WTC11 (cell line): Measurements from ENCODE around the gene TREH. TPM values are rescaled to one million over a fixed set of nuclear protein-coding genes. Genes with fewer than 3 reads are reported as not detected.

Experiments
- CBFB ChIP-seq: sonication (generic); formaldehyde crosslinking; IDR thresholded peaks from 2 replicates; pipeline ENCODE4 v1.8.1; 2022; ENCODE audit warnings: mild to moderate bottlenecking, low read depth, missing genetic modification reagents
- GRHL2 ChIP-seq: fragments of 250-450 bp; sonication (Bioruptor Pico); IDR thresholded peaks from 2 replicates; pipeline ENCODE4 v1.8.0; 2022; ENCODE audit warnings: mild to moderate bottlenecking, moderate library complexity; ENCODE audit not compliant: insufficient replicate concordance, severe bottlenecking
- GTF2I ChIP-seq: fragments of 250-450 bp; sonication (Bioruptor Pico); conservative IDR thresholded peaks from 2 replicates; pipeline ENCODE4 v1.4.0; 2021; ENCODE audit warnings: mild to moderate bottlenecking
- HMGA2 ChIP-seq: fragments of 250-450 bp; sonication (Bioruptor Pico); IDR thresholded peaks from 2 replicates; pipeline ENCODE4 v1.4.0; 2021; ENCODE audit warnings: mild to moderate bottlenecking, moderate library complexity
- JUN ChIP-seq: sonication (generic); formaldehyde crosslinking; IDR thresholded peaks from 2 replicates; pipeline ENCODE4 v1.8.0; 2023; ENCODE audit warnings: mild to moderate bottlenecking, missing genetic modification reagents
- MYBL2 ChIP-seq: sonication (generic); formaldehyde crosslinking; IDR thresholded peaks from 2 replicates; pipeline ENCODE4 v1.8.1; 2023; ENCODE audit warnings: mild to moderate bottlenecking, moderate library complexity, missing genetic modification reagents
- NR1H2 ChIP-seq: sonication (generic); formaldehyde crosslinking; IDR thresholded peaks from 2 replicates; pipeline ENCODE4 v1.9.0; 2021; ENCODE audit warnings: mild to moderate bottlenecking, moderate library complexity, missing genetic modification reagents
- ZBTB21 ChIP-seq: sonication (generic); formaldehyde crosslinking; IDR thresholded peaks from 2 replicates; pipeline ENCODE4 v1.8.1; 2023; ENCODE audit warnings: mild to moderate bottlenecking, missing genetic modification reagents, borderline replicate concordance
- ZNF263 ChIP-seq: sonication (generic); formaldehyde crosslinking; IDR thresholded peaks from 2 replicates; pipeline ENCODE4 v1.8.1; 2022; ENCODE audit warnings: low read depth, mild to moderate bottlenecking, moderate library complexity, missing genetic modification reagents
- total RNA-seq: library from RNA; stranded (reverse); gene quantifications from 3 replicates; pipeline ENCODE4 v1.2.3, GENCODE V29; 2021
- TF ChIP-seq, protein P1 (sequence below): sonication (generic); formaldehyde crosslinking; IDR thresholded peaks from 2 replicates; pipeline ENCODE4 v1.8.0; 2022; ENCODE audit warnings: mild to moderate bottlenecking, missing genetic modification reagents
- TF ChIP-seq, protein P2 (sequence below): sonication (generic); formaldehyde crosslinking; IDR thresholded peaks from 2 replicates; pipeline ENCODE4 v1.8.1; 2023; ENCODE audit warnings: mild to moderate bottlenecking, missing genetic modification reagents
- TF ChIP-seq, protein P3 (sequence below): sonication (generic); formaldehyde crosslinking; IDR thresholded peaks from 2 replicates; pipeline ENCODE4 v1.8.0; 2022; ENCODE audit warnings: mild to moderate bottlenecking, missing genetic modification reagents
- TF ChIP-seq, protein P4 (sequence below): sonication (generic); formaldehyde crosslinking; IDR thresholded peaks from 2 replicates; pipeline ENCODE4 v1.8.0; 2022; ENCODE audit warnings: mild to moderate bottlenecking, missing genetic modification reagents
- TF ChIP-seq, protein P5 (sequence below): sonication (generic); formaldehyde crosslinking; IDR thresholded peaks from 2 replicates; pipeline ENCODE4 v1.8.1; 2022; ENCODE audit warnings: missing genetic modification reagents, borderline replicate concordance
- TF ChIP-seq, protein P6 (sequence below): fragments of 250-450 bp; sonication (Bioruptor Pico); IDR thresholded peaks from 2 replicates; pipeline ENCODE4 v1.8.0; 2021; ENCODE audit warnings: mild to moderate bottlenecking
- TF ChIP-seq, protein P7 (sequence below): sonication (generic); formaldehyde crosslinking; IDR thresholded peaks from 2 replicates; pipeline ENCODE4 v1.8.1; 2023; ENCODE audit warnings: mild to moderate bottlenecking, missing genetic modification reagents

The TREH gene
- total RNA-seq, 1 experiment from 2014 or later = not detected

DNA sequence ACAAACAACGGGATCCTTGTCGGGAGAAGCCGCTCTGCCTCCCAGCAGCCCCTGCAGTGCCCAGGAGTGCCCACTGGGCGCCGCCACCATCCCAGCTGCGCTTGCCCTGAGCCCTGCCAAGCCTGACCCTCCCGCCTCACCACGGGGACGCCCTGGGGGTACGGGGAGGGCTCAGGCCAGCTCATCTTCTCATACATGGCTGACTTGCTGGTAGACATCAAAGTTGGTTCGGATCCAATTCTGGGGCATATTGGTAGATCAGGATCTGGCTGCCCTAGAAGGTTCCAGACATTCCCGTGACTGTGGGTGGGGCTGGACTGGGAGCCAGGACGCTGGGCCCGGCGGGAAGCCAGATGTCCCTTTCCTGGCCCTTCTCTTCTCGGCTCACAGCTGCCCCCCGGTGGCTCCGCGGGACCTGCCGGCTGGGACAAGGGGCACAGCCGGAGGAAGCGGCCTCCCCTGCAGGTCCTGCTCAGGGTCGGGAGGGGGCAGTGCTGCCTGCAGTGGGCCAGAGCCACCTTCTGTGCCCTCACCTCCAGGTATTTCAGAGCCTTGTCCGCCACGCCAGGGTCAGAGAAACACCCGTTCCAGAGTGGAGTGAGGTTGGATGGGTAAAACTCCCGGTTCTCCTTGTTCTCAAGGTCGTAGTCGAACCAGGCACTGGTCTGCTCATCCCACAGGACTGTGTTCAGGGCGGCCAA, 10.6 kb upstream of the TREH start (continued):
- no peak for TF ChIP-seq GRHL2
- no peak for TF ChIP-seq HMGA2 (CRISPR knock-in tag)
- no peak for TF ChIP-seq ZNF263 (CRISPR knock-in tag)
- TF ChIP-seq, protein P1, sequence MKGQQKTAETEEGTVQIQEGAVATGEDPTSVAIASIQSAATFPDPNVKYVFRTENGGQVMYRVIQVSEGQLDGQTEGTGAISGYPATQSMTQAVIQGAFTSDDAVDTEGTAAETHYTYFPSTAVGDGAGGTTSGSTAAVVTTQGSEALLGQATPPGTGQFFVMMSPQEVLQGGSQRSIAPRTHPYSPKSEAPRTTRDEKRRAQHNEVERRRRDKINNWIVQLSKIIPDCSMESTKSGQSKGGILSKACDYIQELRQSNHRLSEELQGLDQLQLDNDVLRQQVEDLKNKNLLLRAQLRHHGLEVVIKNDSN (CRISPR knock-in tag) = no peak
- TF ChIP-seq, protein P2, sequence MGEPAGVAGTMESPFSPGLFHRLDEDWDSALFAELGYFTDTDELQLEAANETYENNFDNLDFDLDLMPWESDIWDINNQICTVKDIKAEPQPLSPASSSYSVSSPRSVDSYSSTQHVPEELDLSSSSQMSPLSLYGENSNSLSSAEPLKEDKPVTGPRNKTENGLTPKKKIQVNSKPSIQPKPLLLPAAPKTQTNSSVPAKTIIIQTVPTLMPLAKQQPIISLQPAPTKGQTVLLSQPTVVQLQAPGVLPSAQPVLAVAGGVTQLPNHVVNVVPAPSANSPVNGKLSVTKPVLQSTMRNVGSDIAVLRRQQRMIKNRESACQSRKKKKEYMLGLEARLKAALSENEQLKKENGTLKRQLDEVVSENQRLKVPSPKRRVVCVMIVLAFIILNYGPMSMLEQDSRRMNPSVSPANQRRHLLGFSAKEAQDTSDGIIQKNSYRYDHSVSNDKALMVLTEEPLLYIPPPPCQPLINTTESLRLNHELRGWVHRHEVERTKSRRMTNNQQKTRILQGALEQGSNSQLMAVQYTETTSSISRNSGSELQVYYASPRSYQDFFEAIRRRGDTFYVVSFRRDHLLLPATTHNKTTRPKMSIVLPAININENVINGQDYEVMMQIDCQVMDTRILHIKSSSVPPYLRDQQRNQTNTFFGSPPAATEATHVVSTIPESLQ (CRISPR knock-in tag) = no peak
- TF ChIP-seq, protein P3, sequence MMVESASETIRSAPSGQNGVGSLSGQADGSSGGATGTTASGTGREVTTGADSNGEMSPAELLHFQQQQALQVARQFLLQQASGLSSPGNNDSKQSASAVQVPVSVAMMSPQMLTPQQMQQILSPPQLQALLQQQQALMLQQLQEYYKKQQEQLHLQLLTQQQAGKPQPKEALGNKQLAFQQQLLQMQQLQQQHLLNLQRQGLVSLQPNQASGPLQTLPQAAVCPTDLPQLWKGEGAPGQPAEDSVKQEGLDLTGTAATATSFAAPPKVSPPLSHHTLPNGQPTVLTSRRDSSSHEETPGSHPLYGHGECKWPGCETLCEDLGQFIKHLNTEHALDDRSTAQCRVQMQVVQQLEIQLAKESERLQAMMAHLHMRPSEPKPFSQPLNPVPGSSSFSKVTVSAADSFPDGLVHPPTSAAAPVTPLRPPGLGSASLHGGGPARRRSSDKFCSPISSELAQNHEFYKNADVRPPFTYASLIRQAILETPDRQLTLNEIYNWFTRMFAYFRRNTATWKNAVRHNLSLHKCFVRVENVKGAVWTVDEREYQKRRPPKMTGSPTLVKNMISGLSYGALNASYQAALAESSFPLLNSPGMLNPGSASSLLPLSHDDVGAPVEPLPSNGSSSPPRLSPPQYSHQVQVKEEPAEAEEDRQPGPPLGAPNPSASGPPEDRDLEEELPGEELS (CRISPR knock-in tag) = 0 out of 2 replicates have a peak, but pooled peaks have one; percentile 22
- no peak for TF ChIP-seq CBFB (CRISPR knock-in tag)
- TF ChIP-seq, protein P4, sequence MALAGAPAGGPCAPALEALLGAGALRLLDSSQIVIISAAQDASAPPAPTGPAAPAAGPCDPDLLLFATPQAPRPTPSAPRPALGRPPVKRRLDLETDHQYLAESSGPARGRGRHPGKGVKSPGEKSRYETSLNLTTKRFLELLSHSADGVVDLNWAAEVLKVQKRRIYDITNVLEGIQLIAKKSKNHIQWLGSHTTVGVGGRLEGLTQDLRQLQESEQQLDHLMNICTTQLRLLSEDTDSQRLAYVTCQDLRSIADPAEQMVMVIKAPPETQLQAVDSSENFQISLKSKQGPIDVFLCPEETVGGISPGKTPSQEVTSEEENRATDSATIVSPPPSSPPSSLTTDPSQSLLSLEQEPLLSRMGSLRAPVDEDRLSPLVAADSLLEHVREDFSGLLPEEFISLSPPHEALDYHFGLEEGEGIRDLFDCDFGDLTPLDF (CRISPR knock-in tag) = no peak
- TF ChIP-seq NR1H2 = no peak
- TF ChIP-seq, protein P5, sequence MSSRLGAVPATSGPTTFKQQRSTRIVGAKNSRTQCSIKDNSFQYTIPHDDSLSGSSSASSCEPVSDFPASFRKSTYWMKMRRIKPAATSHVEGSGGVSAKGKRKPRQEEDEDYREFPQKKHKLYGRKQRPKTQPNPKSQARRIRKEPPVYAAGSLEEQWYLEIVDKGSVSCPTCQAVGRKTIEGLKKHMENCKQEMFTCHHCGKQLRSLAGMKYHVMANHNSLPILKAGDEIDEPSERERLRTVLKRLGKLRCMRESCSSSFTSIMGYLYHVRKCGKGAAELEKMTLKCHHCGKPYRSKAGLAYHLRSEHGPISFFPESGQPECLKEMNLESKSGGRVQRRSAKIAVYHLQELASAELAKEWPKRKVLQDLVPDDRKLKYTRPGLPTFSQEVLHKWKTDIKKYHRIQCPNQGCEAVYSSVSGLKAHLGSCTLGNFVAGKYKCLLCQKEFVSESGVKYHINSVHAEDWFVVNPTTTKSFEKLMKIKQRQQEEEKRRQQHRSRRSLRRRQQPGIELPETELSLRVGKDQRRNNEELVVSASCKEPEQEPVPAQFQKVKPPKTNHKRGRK (CRISPR knock-in tag) = no peak
- TF ChIP-seq, protein P6, sequence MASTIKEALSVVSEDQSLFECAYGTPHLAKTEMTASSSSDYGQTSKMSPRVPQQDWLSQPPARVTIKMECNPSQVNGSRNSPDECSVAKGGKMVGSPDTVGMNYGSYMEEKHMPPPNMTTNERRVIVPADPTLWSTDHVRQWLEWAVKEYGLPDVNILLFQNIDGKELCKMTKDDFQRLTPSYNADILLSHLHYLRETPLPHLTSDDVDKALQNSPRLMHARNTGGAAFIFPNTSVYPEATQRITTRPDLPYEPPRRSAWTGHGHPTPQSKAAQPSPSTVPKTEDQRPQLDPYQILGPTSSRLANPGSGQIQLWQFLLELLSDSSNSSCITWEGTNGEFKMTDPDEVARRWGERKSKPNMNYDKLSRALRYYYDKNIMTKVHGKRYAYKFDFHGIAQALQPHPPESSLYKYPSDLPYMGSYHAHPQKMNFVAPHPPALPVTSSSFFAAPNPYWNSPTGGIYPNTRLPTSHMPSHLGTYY (CRISPR knock-in tag) = no peak
- no peak; the same call in 1 of the 2 replicates for TF ChIP-seq ZBTB21 (CRISPR knock-in tag)
- TF ChIP-seq, protein P7, sequence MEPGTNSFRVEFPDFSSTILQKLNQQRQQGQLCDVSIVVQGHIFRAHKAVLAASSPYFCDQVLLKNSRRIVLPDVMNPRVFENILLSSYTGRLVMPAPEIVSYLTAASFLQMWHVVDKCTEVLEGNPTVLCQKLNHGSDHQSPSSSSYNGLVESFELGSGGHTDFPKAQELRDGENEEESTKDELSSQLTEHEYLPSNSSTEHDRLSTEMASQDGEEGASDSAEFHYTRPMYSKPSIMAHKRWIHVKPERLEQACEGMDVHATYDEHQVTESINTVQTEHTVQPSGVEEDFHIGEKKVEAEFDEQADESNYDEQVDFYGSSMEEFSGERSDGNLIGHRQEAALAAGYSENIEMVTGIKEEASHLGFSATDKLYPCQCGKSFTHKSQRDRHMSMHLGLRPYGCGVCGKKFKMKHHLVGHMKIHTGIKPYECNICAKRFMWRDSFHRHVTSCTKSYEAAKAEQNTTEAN (CRISPR knock-in tag) = no peak; the same call in 1 of the 2 replicates
- TF ChIP-seq JUN = no peak
- no peak for TF ChIP-seq GTF2I
- no peak for TF ChIP-seq MYBL2 (CRISPR knock-in tag)
